ENCODE data around the gene SLX4IP.

DNA sequence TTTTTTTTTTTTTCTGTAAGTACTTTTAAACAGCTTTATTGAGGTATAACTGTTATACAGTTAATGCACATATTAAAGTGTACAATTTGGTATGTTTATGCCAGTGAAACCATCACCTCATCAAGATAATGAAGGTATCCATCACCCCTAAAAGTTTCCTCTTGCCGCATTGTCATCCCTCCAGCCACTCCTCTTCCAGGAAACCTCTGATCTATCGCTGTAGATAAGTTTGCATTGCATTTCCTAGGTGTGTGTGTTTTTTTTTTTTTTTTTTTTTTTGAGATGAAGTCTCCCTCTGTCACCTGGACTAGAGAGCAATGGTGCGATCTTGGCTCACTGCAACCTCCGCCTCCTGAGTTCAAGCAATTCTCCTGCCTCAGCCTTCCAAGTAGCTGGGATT is 3.1 kb downstream of the SLX4IP start:
- TF ChIP-seq ZNF561 (tag by site-specific recombination; IDR thresholded peaks at IDR 0.05; ENCODE audit: borderline replicate concordance), result no peak
- no peak for TF ChIP-seq ZNF776 (tag by site-specific recombination; IDR thresholded peaks at IDR 0.05; ENCODE audit: borderline replicate concordance)
- no peak for TF ChIP-seq ZNF24 (tag by site-specific recombination; IDR thresholded peaks at IDR 0.05)
- no peak for TF ChIP-seq ZNF184 (tag by site-specific recombination; IDR thresholded peaks at IDR 0.05)
- TF ChIP-seq, protein P1, sequence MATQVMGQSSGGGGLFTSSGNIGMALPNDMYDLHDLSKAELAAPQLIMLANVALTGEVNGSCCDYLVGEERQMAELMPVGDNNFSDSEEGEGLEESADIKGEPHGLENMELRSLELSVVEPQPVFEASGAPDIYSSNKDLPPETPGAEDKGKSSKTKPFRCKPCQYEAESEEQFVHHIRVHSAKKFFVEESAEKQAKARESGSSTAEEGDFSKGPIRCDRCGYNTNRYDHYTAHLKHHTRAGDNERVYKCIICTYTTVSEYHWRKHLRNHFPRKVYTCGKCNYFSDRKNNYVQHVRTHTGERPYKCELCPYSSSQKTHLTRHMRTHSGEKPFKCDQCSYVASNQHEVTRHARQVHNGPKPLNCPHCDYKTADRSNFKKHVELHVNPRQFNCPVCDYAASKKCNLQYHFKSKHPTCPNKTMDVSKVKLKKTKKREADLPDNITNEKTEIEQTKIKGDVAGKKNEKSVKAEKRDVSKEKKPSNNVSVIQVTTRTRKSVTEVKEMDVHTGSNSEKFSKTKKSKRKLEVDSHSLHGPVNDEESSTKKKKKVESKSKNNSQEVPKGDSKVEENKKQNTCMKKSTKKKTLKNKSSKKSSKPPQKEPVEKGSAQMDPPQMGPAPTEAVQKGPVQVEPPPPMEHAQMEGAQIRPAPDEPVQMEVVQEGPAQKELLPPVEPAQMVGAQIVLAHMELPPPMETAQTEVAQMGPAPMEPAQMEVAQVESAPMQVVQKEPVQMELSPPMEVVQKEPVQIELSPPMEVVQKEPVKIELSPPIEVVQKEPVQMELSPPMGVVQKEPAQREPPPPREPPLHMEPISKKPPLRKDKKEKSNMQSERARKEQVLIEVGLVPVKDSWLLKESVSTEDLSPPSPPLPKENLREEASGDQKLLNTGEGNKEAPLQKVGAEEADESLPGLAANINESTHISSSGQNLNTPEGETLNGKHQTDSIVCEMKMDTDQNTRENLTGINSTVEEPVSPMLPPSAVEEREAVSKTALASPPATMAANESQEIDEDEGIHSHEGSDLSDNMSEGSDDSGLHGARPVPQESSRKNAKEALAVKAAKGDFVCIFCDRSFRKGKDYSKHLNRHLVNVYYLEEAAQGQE (tag by site-specific recombination; IDR thresholded peaks at IDR 0.05), result no peak
- TF ChIP-seq, protein P2, sequence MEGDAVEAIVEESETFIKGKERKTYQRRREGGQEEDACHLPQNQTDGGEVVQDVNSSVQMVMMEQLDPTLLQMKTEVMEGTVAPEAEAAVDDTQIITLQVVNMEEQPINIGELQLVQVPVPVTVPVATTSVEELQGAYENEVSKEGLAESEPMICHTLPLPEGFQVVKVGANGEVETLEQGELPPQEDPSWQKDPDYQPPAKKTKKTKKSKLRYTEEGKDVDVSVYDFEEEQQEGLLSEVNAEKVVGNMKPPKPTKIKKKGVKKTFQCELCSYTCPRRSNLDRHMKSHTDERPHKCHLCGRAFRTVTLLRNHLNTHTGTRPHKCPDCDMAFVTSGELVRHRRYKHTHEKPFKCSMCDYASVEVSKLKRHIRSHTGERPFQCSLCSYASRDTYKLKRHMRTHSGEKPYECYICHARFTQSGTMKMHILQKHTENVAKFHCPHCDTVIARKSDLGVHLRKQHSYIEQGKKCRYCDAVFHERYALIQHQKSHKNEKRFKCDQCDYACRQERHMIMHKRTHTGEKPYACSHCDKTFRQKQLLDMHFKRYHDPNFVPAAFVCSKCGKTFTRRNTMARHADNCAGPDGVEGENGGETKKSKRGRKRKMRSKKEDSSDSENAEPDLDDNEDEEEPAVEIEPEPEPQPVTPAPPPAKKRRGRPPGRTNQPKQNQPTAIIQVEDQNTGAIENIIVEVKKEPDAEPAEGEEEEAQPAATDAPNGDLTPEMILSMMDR (tag by site-specific recombination; IDR thresholded peaks at IDR 0.05), result no peak
- TF ChIP-seq SCRT2 (tag by site-specific recombination; IDR thresholded peaks at IDR 0.05), result no peak
- TF ChIP-seq, protein P3, sequence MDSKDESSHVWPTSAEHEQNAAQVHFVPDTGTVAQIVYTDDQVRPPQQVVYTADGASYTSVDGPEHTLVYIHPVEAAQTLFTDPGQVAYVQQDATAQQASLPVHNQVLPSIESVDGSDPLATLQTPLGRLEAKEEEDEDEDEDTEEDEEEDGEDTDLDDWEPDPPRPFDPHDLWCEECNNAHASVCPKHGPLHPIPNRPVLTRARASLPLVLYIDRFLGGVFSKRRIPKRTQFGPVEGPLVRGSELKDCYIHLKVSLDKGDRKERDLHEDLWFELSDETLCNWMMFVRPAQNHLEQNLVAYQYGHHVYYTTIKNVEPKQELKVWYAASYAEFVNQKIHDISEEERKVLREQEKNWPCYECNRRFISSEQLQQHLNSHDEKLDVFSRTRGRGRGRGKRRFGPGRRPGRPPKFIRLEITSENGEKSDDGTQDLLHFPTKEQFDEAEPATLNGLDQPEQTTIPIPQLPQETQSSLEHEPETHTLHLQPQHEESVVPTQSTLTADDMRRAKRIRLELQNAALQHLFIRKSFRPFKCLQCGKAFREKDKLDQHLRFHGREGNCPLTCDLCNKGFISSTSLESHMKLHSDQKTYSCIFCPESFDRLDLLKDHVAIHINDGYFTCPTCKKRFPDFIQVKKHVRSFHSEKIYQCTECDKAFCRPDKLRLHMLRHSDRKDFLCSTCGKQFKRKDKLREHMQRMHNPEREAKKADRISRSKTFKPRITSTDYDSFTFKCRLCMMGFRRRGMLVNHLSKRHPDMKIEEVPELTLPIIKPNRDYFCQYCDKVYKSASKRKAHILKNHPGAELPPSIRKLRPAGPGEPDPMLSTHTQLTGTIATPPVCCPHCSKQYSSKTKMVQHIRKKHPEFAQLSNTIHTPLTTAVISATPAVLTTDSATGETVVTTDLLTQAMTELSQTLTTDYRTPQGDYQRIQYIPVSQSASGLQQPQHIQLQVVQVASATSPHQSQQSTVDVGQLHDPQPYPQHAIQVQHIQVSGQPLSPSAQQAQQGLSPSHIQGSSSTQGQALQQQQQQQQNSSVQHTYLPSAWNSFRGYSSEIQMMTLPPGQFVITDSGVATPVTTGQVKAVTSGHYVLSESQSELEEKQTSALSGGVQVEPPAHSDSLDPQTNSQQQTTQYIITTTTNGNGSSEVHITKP (tag by site-specific recombination; IDR thresholded peaks at IDR 0.05), result no peak
- TF ChIP-seq ZNF138 (tag by site-specific recombination; IDR thresholded peaks at IDR 0.05; ENCODE audit: borderline replicate concordance), result no peak
- TF ChIP-seq ZNF501 (tag by site-specific recombination; IDR thresholded peaks at IDR 0.05), result no peak
- no peak for TF ChIP-seq ZBTB21 (tag by site-specific recombination; IDR thresholded peaks at IDR 0.05)
- TF ChIP-seq, protein P4, sequence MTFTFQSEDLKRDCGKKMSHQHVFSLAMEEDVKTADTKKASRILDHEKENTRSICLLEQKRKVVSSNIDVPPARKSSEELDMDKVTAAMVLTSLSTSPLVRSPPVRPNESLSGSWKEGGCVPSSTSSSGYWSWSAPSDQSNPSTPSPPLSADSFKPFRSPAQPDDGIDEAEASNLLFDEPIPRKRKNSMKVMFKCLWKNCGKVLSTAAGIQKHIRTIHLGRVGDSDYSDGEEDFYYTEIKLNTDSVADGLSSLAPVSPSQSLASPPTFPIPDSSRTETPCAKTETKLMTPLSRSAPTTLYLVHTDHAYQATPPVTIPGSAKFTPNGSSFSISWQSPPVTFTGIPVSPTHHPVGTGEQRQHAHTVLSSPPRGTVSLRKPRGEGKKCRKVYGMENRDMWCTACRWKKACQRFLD (tag by site-specific recombination; IDR thresholded peaks at IDR 0.05), result no peak
- TF ChIP-seq ZNF19 (tag by site-specific recombination; IDR thresholded peaks at IDR 0.05; ENCODE audit: low read depth), result no peak

All from HEK293 (cell line).